SU-DHL-6 (cell line): Measurements from ENCODE around the gene SLC29A2.

Source experiments
- EZH2phosphoT487 ChIP-seq: fragments of 200-600 bp; sonication (generic), shearing (Covaris generic); conservative IDR thresholded peaks from 2 replicates; pipeline ENCODE4 v1.6.1; 2018; ENCODE audit warnings: mild to moderate bottlenecking, antibody characterized with exemption, low read length, moderate library complexity, mixed read lengths
- TF ChIP-seq, protein P1 (sequence below): fragments of 200-600 bp; sonication (generic); IDR thresholded peaks from one replicate; pipeline ENCODE4 v1.5.1; 2017; ENCODE audit warnings: antibody characterized with exemption, mild to moderate bottlenecking, low read length, moderate library complexity; ENCODE audit not compliant: insufficient read depth, poor library complexity, severe bottlenecking

DNA sequence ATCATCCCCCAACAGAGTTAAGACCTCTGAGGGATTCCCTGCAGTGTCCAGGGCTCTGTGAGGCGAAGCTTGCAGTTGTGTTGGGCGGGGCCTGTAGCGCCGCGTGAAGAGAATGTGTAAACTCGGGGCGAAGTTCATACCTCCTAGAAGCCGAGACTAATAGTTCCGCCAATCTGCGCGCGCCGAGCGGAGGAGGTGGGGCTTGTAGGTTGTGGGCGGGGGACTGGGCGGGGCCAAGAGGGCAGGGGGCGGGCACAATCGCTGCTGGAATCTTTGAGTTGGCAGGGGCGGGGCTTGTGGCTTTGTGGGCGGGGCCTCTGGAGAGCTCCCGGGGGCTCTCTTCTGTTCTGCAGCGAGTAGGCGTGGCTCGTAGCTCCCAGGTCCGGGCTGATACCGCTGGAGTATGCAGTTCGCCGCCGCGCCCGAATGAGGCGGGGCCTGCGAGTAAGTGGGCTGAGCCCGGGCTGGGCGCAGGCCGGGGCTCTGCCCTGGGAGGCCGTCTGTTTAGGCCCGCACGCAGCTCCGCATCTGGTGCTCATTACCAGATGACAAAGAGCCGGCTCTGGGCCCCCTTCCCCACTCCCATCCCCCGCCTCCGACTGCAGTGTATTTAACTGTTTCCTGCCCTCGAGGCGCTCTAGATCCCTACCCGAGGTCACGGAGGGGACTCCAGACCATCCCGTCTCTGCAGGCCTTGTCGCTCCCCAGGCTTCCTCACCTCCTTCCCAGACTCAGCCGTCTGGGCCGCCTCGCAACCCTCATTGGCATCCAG is 58.8 kb downstream of the SLC29A2 start:
- no peak for TF ChIP-seq EZH2phosphoT487
- TF ChIP-seq, protein P1, sequence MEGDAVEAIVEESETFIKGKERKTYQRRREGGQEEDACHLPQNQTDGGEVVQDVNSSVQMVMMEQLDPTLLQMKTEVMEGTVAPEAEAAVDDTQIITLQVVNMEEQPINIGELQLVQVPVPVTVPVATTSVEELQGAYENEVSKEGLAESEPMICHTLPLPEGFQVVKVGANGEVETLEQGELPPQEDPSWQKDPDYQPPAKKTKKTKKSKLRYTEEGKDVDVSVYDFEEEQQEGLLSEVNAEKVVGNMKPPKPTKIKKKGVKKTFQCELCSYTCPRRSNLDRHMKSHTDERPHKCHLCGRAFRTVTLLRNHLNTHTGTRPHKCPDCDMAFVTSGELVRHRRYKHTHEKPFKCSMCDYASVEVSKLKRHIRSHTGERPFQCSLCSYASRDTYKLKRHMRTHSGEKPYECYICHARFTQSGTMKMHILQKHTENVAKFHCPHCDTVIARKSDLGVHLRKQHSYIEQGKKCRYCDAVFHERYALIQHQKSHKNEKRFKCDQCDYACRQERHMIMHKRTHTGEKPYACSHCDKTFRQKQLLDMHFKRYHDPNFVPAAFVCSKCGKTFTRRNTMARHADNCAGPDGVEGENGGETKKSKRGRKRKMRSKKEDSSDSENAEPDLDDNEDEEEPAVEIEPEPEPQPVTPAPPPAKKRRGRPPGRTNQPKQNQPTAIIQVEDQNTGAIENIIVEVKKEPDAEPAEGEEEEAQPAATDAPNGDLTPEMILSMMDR, result no peak
